T-cell (primary cell): ENCODE measurements around the gene UGT3A2. TPM values are rescaled to one million over a fixed set of nuclear protein-coding genes. Genes with fewer than 3 reads are reported as not detected.
A peak's percentile ranks its signal among the peaks of the same experiment; 100 is the strongest.

Source experiments
- ATAC-seq, 4 experiments: fragments of 200-7000 bp in 3 of 4; fragments of 150-1000 bp in 1 of 4; cut with Tn5 transposase; replicated peaks in 1 of 4; 1 replicate in 3 of 4; 2 replicates in 1 of 4; pipeline ENCODE4 v1.10.0; 2021; ENCODE audit warnings: moderate library complexity in 3 of 4, mild to moderate bottlenecking in 2 of 4, moderate number of reproducible peaks in 1 of 4
- CTCF ChIA-PET, 2 donors: fragments of 300-600 bp; sonication (Branson Sonifier 250); formaldehyde crosslinking; loops; one replicate each; lab custom pipeline; 2022; ENCODE audit warnings: antibody characterized with exemption in 2 of 2; lab: Charles Lee
- POLR2A ChIA-PET, 2 donors: fragments of 300-600 bp; sonication (Branson Sonifier 250); formaldehyde crosslinking; loops; one replicate each; lab custom pipeline; 2022; ENCODE audit warnings: antibody characterized with exemption in 2 of 2; lab: Charles Lee
- DNase-seq, 35 experiments: peaks; one replicate each; pipeline versions ENCODE4 v3.0.0 to v3.0.0-alpha.2; 2013 to 2023
- H3K27ac ChIP-seq: one replicate; pipeline ENCODE4 v1.5.1; 2013; ENCODE audit warnings: low read length
- H3K27me3 ChIP-seq, 2 experiments: replicated peaks in 1 of 2; 1 replicate in 1 of 2; 2 replicates in 1 of 2; pipeline versions ENCODE4 v1.6.1 to v1.7.0; 2013; ENCODE audit warnings: low read length in 1 of 2, mixed read lengths in 1 of 2; ENCODE audit not compliant: control insufficient read depth in 2 of 2, insufficient read depth in 2 of 2; ENCODE audit errors: extremely low read depth in 1 of 2
- H3K36me3 ChIP-seq, 2 donors: 1 replicate in 1 of 2; 2 replicates in 1 of 2; pipeline versions ENCODE4 v1.6.1 to v1.7.0; 2013; ENCODE audit warnings: low read length in 1 of 2; ENCODE audit not compliant: control insufficient read depth in 2 of 2, insufficient read depth in 1 of 2; ENCODE audit errors: extremely low read depth in 1 of 2
- H3K4me1 ChIP-seq, 2 experiments: 1 replicate in 1 of 2; 2 replicates in 1 of 2; pipeline versions ENCODE4 v1.6.1 to v1.7.0; 2013; ENCODE audit warnings: low read length in 2 of 2, mixed read lengths in 1 of 2; ENCODE audit not compliant: insufficient read depth in 2 of 2, control insufficient read depth in 1 of 2; ENCODE audit errors: extremely low read depth in 1 of 2
- H3K4me3 ChIP-seq, 2 donors: 1 replicate in 1 of 2; 2 replicates in 1 of 2; pipeline versions ENCODE4 v1.5.1 to v1.7.0; 2013; ENCODE audit warnings: mild to moderate bottlenecking in 2 of 2, low read length in 1 of 2, moderate library complexity in 1 of 2; ENCODE audit not compliant: control insufficient read depth in 1 of 2; ENCODE audit errors: extremely low read depth in 1 of 2
- H3K9me3 ChIP-seq: 2 replicates; pipeline ENCODE4 v1.7.0; 2013
- H3K27ac Mint-ChIP-seq, 2 donors: one replicate each; pipeline ENCODE4 v1.8.0; 2020 to 2021; ENCODE audit warnings: mild to moderate bottlenecking in 2 of 2, mixed read lengths in 2 of 2
- H3K27me3 Mint-ChIP-seq, 2 donors: one replicate each; pipeline ENCODE4 v1.8.0; 2021 to 2022; ENCODE audit warnings: mixed read lengths in 2 of 2
- H3K36me3 Mint-ChIP-seq: one replicate; pipeline ENCODE4 v1.8.0; 2021; ENCODE audit warnings: mixed read lengths
- H3K4me1 Mint-ChIP-seq, 3 donors: one replicate each; pipeline ENCODE4 v1.8.0; 2020 to 2022; ENCODE audit warnings: mixed read lengths in 3 of 3, mild to moderate bottlenecking in 1 of 3
- H3K4me3 Mint-ChIP-seq, 3 donors: one replicate each; pipeline ENCODE4 v1.8.0; 2020 to 2022; ENCODE audit warnings: mild to moderate bottlenecking in 3 of 3, mixed read lengths in 3 of 3, moderate library complexity in 3 of 3
- H3K9me3 Mint-ChIP-seq, 3 donors: one replicate each; pipeline ENCODE4 v1.8.0; 2020 to 2022; ENCODE audit warnings: mixed read lengths in 3 of 3
- WGBS: methylation state at CpG from one replicate; pipeline ENCODE4 v1.1.5; 2013; ENCODE audit warnings: missing lambda C conversion rate; ENCODE audit not compliant: insufficient coverage; 5-methylcytosine and 5-hydroxymethylcytosine counted together
- total RNA-seq, 35 experiments: library from RNA in 6 of 35; stranded (reverse) in 6 of 35; fragments of 120-200 nt in 1 of 35; gene quantifications; one replicate each; pipeline versions ENCODE4 v1.2.1 to v1.2.4 and lab custom pipeline; 2013 to 2026

UGT3A2 gene
- total RNA-seq, 5 donors from 2014 or later (not counting 1 experiment from before 2014, with no cell fraction given), result not detected

GRCh38 chr5:36089989-36090388 is 23.3 kb upstream of the UGT3A2 start:
- DNase-seq (peak in 1 of 35 experiments; percentile 17), ATAC-seq (no peak)
- no peak overlapping the region for H3K27ac ChIP-seq

GRCh38 chr5:36079200-36079781 is 12.6 kb upstream of the UGT3A2 start:
- Histone ChIP-seq H3K9me3 (no peaks in the 10 kb centered on the region), H3K27me3 (peaks cover 0 to 18% of the 10 kb centered on the region in 2 experiments), H3K4me1 (peaks cover 0 to 4% of the 10 kb centered on the region in 2 experiments), H3K4me3 (no peak overlapping the region), H3K27ac (no peak overlapping the region), H3K36me3 (no peaks in the 10 kb centered on the region)
- peaks cover 0 to 3% (median 2%) of the 10 kb centered on the region in 3 donors for H3K9me3 Mint-ChIP-seq
- H3K27ac Mint-ChIP-seq, result no peak overlapping the region
- no peaks in the 10 kb centered on the region for H3K36me3 Mint-ChIP-seq
- peak in 2 of 35 experiments; percentile 18 to 54 for DNase-seq
- peaks cover 0 to 2% (median 0%) of the 10 kb centered on the region in 3 donors for H3K4me1 Mint-ChIP-seq
- peak in 2 of 4 experiments; percentile 70 to 71 for ATAC-seq
- WGBS, result 6% methylated on average over 6 of the region's 10 CpGs
- H3K4me3 Mint-ChIP-seq, result no peak overlapping the region
- ChIA-PET CTCF (interaction anchor here (0.5 to 2.1 kb wide), 19 partner anchors 8 to 905 kb away, joined by 3 to 14 read pairs (median 4); partner anchors contain the start of gene NADK2 (in 1 of the 2)), POLR2A (interaction anchor here in 1 of 2 donors (0.5 kb wide), 1 partner anchor 576 kb away, joined by 3 read pairs; no protein-coding TSS in a partner anchor)
- H3K27me3 Mint-ChIP-seq, result peaks cover 18 to 34% of the 10 kb centered on the region in 2 donors

More at GRCh38 chr5:36089989-36090388, 23.3 kb upstream of the UGT3A2 start:
- Histone ChIP-seq H3K27me3 (peaks cover 0 to 2% of the 10 kb centered on the region in 2 experiments), H3K4me3 (no peak overlapping the region), H3K4me1 (no peaks in the 10 kb centered on the region), H3K9me3 (no peaks in the 10 kb centered on the region), H3K36me3 (no peaks in the 10 kb centered on the region)
- no peak overlapping the region for H3K27ac Mint-ChIP-seq
- no peaks in the 10 kb centered on the region for H3K4me1 Mint-ChIP-seq
- ChIA-PET POLR2A (no interaction called here), CTCF (interaction anchor here in 1 of 2 donors (0.6 to 1.0 kb wide), 2 partner anchors 11 to 415 kb away, joined by 3 to 6 read pairs; no protein-coding TSS in a partner anchor)
- no peak overlapping the region for H3K4me3 Mint-ChIP-seq
- WGBS, result no CpG with 5 or more reads among the region's 2 CpGs
- peaks cover 6 to 12% of the 10 kb centered on the region in 2 donors for H3K27me3 Mint-ChIP-seq
- H3K36me3 Mint-ChIP-seq, result no peaks in the 10 kb centered on the region
- peaks cover 6 to 11% (median 11%) of the 10 kb centered on the region in 3 donors for H3K9me3 Mint-ChIP-seq

GRCh38 chr5:36078430-36078829 is 11.7 kb upstream of the UGT3A2 start:
- no peak overlapping the region for H3K27ac Mint-ChIP-seq
- DNase-seq, result no peak
- WGBS, result 84% methylated on average over 6 of the region's 10 CpGs
- peaks cover 0 to 5% (median 3%) of the 10 kb centered on the region in 3 donors for H3K4me1 Mint-ChIP-seq
- peaks cover 0 to 4% of the 10 kb centered on the region in 2 experiments for H3K4me1 ChIP-seq
- CTCF ChIA-PET, result interaction anchor here (0.5 to 2.1 kb wide), 16 partner anchors 8 to 906 kb away, joined by 3 to 14 read pairs (median 4); partner anchors contain the start of gene NADK2 (in 1 of the 2)
- no peaks in the 10 kb centered on the region for H3K36me3 ChIP-seq
- ATAC-seq, result no peak
- H3K4me3 Mint-ChIP-seq, result no peak overlapping the region
- no peak overlapping the region for H3K27ac ChIP-seq
- H3K9me3 ChIP-seq, result no peaks in the 10 kb centered on the region
- H3K27me3 Mint-ChIP-seq, result peaks cover 9 to 25% of the 10 kb centered on the region in 2 donors
- no peak overlapping the region for H3K4me3 ChIP-seq
- peaks cover 0 to 15% of the 10 kb centered on the region in 2 experiments for H3K27me3 ChIP-seq
- no peaks in the 10 kb centered on the region for H3K36me3 Mint-ChIP-seq
- H3K9me3 Mint-ChIP-seq, result no peaks in the 10 kb centered on the region
- POLR2A ChIA-PET, result interaction anchor here in 1 of 2 donors (0.5 kb wide), 1 partner anchor 577 kb away, joined by 3 read pairs; no protein-coding TSS in a partner anchor

GRCh38 chr5:36073595-36074216 is 7.0 kb upstream of the UGT3A2 start:
- H3K27me3 Mint-ChIP-seq, result peaks cover 4 to 6% of the 10 kb centered on the region in 2 donors
- Histone ChIP-seq H3K4me1 (peaks cover 2 to 6% of the 10 kb centered on the region in 2 experiments), H3K27me3 (peaks cover 0 to 6% of the 10 kb centered on the region in 2 experiments), H3K36me3 (no peaks in the 10 kb centered on the region), H3K27ac (no peak overlapping the region), H3K9me3 (no peaks in the 10 kb centered on the region), H3K4me3 (no peak overlapping the region)
- H3K27ac Mint-ChIP-seq, result no peak overlapping the region
- H3K4me3 Mint-ChIP-seq, result no peak overlapping the region
- POLR2A ChIA-PET, result no interaction called here
- no peaks in the 10 kb centered on the region for H3K36me3 Mint-ChIP-seq
- CTCF ChIA-PET, result interaction anchor here (0.6 to 1.0 kb wide), 2 partner anchors 10 to 318 kb away, joined by 4 read pairs; no protein-coding TSS in a partner anchor
- peaks cover 10 to 13% (median 13%) of the 10 kb centered on the region in 3 donors for H3K4me1 Mint-ChIP-seq
- 30% methylated on average over 2 of the region's 3 CpGs for WGBS
- peak in 1 of 35 experiments; percentile 34 for DNase-seq
- peak in 3 of 4 experiments; percentile 54 to 61 (median 57) for ATAC-seq
- no peaks in the 10 kb centered on the region for H3K9me3 Mint-ChIP-seq

GRCh38 chr5:36070687-36071571 is 4.2 kb upstream of the UGT3A2 start:
- Mint-ChIP-seq H3K27me3 (peaks cover 15 to 18% of the 10 kb centered on the region in 2 donors), H3K9me3 (no peaks in the 10 kb centered on the region), H3K36me3 (no peaks in the 10 kb centered on the region), H3K4me3 (peak overlapping the region; percentile 70 to 72 (median 71)), H3K4me1 (peaks cover 16 to 27% (median 22%) of the 10 kb centered on the region in 3 donors), H3K27ac (peak overlapping the region; percentile 7 to 40)
- H3K27me3 ChIP-seq, result peaks cover 2 to 19% of the 10 kb centered on the region in 2 experiments
- CTCF ChIA-PET, result interaction anchor here (0.6 to 2.0 kb wide), 4 partner anchors 8 to 339 kb away, joined by 3 to 8 read pairs (median 4); no protein-coding TSS in a partner anchor
- H3K27ac ChIP-seq, result no peak overlapping the region
- 9% methylated on average over 4 of the region's 9 CpGs for WGBS
- H3K9me3 ChIP-seq, result no peaks in the 10 kb centered on the region
- H3K4me3 ChIP-seq, result peak overlapping the region in 1 of 2 donors; percentile 32
- ATAC-seq (no peak), DNase-seq (peak in 1 of 35 experiments; percentile 11)
- H3K36me3 ChIP-seq, result no peaks in the 10 kb centered on the region
- H3K4me1 ChIP-seq, result peaks cover 2 to 10% of the 10 kb centered on the region in 2 experiments
- POLR2A ChIA-PET, result no interaction called here
